CD8-positive, alpha-beta memory T cell (primary cell): ENCODE measurements around the gene NAA35. TPM values are rescaled to one million over a fixed set of nuclear protein-coding genes. Genes with fewer than 3 reads are reported as not detected.
A peak's percentile ranks its signal among the peaks of the same experiment; 100 is the strongest.
"Not testable (repeated sequence)": the region's sequence is repeated elsewhere in the genome, so short reads cannot be mapped to it uniquely, and the experiment has no call there.

ENCODE experiments used
- CTCF ChIA-PET: fragments of 350-600 bp; sonication (Branson Sonifier 250); formaldehyde crosslinking; loops from one replicate; lab custom pipeline; 2021; ENCODE audit warnings: antibody characterized with exemption; lab: Charles Lee
- POLR2A ChIA-PET: fragments of 350-600 bp; sonication (Branson Sonifier 250); formaldehyde crosslinking; loops from one replicate; lab custom pipeline; 2021; ENCODE audit warnings: antibody characterized with exemption; lab: Charles Lee
- DNase-seq, 5 donors: peaks; one replicate each; pipeline versions ENCODE4 v3.0.0 to v3.0.0-alpha.2; 2020 to 2022; ENCODE audit warnings: mixed read lengths in 1 of 5
- H3K27ac ChIP-seq: one replicate; pipeline ENCODE4 v1.7.0; 2013; ENCODE audit warnings: low read depth, mild to moderate bottlenecking, low read length, moderate library complexity
- H3K27me3 ChIP-seq: 2 replicates; pipeline ENCODE4 v1.7.0; 2013; ENCODE audit warnings: low read length, mild to moderate bottlenecking; ENCODE audit not compliant: insufficient read depth, poor library complexity, severe bottlenecking
- H3K36me3 ChIP-seq: 2 replicates; pipeline ENCODE4 v1.7.0; 2013; ENCODE audit warnings: mild to moderate bottlenecking, low read length, moderate library complexity; ENCODE audit not compliant: insufficient read depth
- H3K4me1 ChIP-seq: 2 replicates; pipeline ENCODE4 v1.7.0; 2013; ENCODE audit warnings: mild to moderate bottlenecking, low read length, moderate library complexity; ENCODE audit not compliant: insufficient read depth
- H3K4me3 ChIP-seq: 2 replicates; pipeline ENCODE4 v1.7.0; 2013; ENCODE audit warnings: mild to moderate bottlenecking, low read length
- H3K9me3 ChIP-seq: 2 replicates; pipeline ENCODE4 v1.7.0; 2013; ENCODE audit warnings: mild to moderate bottlenecking, low read length
- H3K27ac Mint-ChIP-seq, 8 donors: one replicate each; pipeline ENCODE4 v1.8.0; 2020 to 2021; ENCODE audit warnings: mixed read lengths in 8 of 8, mild to moderate bottlenecking in 6 of 8, inconsistent platforms in 3 of 8, moderate library complexity in 3 of 8
- H3K27me3 Mint-ChIP-seq, 2 donors: one replicate each; pipeline ENCODE4 v1.8.0; 2020 to 2021; ENCODE audit warnings: mixed read lengths in 2 of 2, mild to moderate bottlenecking in 1 of 2, moderate library complexity in 1 of 2
- H3K36me3 Mint-ChIP-seq, 3 donors: one replicate each; pipeline ENCODE4 v1.8.0; 2020 to 2021; ENCODE audit warnings: mixed read lengths in 3 of 3, inconsistent platforms in 1 of 3, mild to moderate bottlenecking in 1 of 3
- H3K4me1 Mint-ChIP-seq, 3 donors: one replicate each; pipeline ENCODE4 v1.8.0; 2020 to 2021; ENCODE audit warnings: mixed read lengths in 3 of 3, inconsistent platforms in 1 of 3, mild to moderate bottlenecking in 1 of 3
- H3K4me3 Mint-ChIP-seq, 7 donors: one replicate each; pipeline ENCODE4 v1.8.0; 2020 to 2021; ENCODE audit warnings: mixed read lengths in 7 of 7, mild to moderate bottlenecking in 6 of 7, moderate library complexity in 4 of 7, inconsistent platforms in 2 of 7
- H3K9me3 Mint-ChIP-seq, 5 donors: one replicate each; pipeline ENCODE4 v1.8.0; 2020 to 2022; ENCODE audit warnings: mixed read lengths in 5 of 5, mild to moderate bottlenecking in 3 of 5, moderate library complexity in 2 of 5, inconsistent platforms in 1 of 5
- polyA plus RNA-seq: library from polyadenylated mRNA; unstranded; fragments of 300-500 nt; fragmentation: Illumina TruSeq; gene quantifications from one replicate; pipeline ENCODE4 v1.2.3, GENCODE V29; 2021
- total RNA-seq, 2 experiments: library from RNA; stranded (reverse); gene quantifications; one replicate each; pipeline ENCODE4 v1.2.3, GENCODE V29; 2021

NAA35 gene
- total and polyA plus RNA-seq, 3 experiments from 2014 or later: 13.5 to 34.1 (median 32.8) TPM

DNA sequence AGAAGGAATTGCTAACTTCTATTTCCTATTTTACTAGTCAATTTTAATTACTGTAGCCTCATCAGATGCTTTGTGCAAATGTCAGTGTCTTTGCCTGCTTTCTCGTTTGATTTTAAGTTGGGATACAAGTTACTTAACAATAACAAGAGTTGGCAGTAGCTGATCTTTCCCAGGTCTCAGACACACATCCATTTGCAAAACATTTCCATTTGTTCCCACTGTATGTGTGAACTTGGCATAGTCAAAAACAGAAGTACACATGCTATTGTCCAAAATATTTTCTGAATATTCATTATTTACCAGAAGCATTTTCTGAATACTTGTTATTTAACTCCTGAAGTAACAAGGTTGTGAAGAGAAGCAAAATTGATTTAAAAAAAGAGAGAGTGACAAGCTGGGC is 35.0 kb upstream of the NAA35 start:
- CTCF ChIA-PET: no interaction called here
- Mint-ChIP-seq H3K36me3 (peaks cover 0 to 4% (median 0%) of the 10 kb centered on the region in 3 donors), H3K9me3 (peaks cover 0 to 2% (median 0%) of the 10 kb centered on the region in 5 donors)

DNA sequence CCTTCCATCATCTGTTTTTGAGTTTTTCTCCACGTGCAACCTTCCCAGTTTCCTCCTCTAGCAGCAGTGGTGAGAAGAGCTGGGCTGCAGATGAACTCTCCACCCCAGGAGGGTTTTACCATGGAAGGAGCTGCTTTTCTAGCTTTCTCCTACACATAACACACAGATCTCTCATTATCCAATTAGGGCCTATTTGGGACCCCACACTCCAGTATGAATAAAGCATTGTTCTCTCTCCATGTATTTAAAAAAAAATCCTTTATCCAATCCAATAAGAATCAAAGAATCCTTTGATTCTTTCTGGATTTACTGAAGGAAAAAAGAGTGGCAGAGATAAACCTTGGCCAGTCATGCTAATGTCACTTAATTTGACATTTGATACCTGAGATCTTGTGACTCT is 31.6 kb upstream of the NAA35 start:
- ChIA-PET CTCF (no interaction called here), POLR2A (no interaction called here)
- Histone ChIP-seq H3K9me3 (no peaks in the 10 kb centered on the region), H3K27me3 (no peaks in the 10 kb centered on the region), H3K4me1 (peaks cover 5% of the 10 kb centered on the region), H3K4me3 (no peak overlapping the region), H3K27ac (no peak overlapping the region), H3K36me3 (no peaks in the 10 kb centered on the region)
- peaks cover 7 to 8% (median 8%) of the 10 kb centered on the region in 3 donors for H3K4me1 Mint-ChIP-seq
- peak overlapping the region in 1 of 8 donors; percentile 80 for H3K27ac Mint-ChIP-seq
- DNase-seq: no peak
- peaks cover 0 to 2% (median 0%) of the 10 kb centered on the region in 5 donors for H3K9me3 Mint-ChIP-seq
- no peak overlapping the region for H3K4me3 Mint-ChIP-seq
- H3K36me3 Mint-ChIP-seq: peaks cover 0 to 5% (median 0%) of the 10 kb centered on the region in 3 donors
- peaks cover 5 to 8% of the 10 kb centered on the region in 2 donors for H3K27me3 Mint-ChIP-seq

More for the DNA sequence above, 35.0 kb upstream of the NAA35 start:
- Histone ChIP-seq H3K4me3 (no peak overlapping the region), H3K27ac (no peak overlapping the region), H3K9me3 (no peaks in the 10 kb centered on the region), H3K36me3 (no peaks in the 10 kb centered on the region), H3K27me3 (no peaks in the 10 kb centered on the region), H3K4me1 (no peaks in the 10 kb centered on the region)
- peaks cover 0 to 2% of the 10 kb centered on the region in 2 donors for H3K27me3 Mint-ChIP-seq
- no peak overlapping the region for H3K4me3 Mint-ChIP-seq
- no peak overlapping the region for H3K27ac Mint-ChIP-seq
- DNase-seq: no peak
- no peaks in the 10 kb centered on the region for H3K4me1 Mint-ChIP-seq
- POLR2A ChIA-PET: no interaction called here

DNA sequence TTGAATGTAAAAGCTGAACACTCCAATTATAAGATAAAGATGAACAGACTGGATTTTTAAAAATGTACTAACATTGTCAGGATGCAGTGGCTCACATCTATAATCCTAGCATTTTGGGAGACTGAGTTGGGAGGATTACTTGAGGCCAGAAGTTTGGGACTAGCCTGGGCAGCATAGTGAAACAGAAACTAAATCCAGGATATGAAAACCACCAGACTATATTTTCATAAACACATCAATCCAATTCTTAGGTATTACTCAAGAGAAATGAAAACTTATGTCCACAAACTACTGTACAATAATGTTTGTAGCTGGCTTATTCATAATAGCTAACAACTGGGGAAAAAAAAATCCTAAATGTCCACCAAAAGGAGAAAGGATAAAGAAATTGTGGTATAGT is 26.8 kb upstream of the NAA35 start:
- POLR2A ChIA-PET: no interaction called here
- H3K4me3 Mint-ChIP-seq: peak overlapping the region in 5 of 7 donors; percentile 14 to 85 (median 53)
- peaks cover 0 to 8% (median 0%) of the 10 kb centered on the region in 3 donors for H3K36me3 Mint-ChIP-seq

DNA sequence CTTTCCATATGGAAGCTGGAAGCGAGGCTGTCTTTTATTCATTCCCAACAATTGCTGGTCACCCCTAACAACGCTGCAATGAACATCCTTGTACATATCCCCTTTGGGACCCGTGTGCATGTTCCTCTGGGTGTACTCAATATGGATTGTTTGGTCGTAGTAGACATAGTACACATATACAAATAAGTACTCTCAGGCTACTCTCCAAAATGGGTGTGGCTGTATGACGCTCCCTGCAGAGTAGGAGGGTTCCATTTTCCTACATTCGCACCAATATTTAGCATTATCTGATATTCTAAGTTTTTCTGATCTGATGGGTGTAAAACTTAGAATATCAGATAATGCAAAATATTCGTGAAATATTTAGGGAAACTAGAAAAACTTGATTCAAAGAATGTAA is 23.2 kb upstream of the NAA35 start:
- no peak for DNase-seq
- H3K9me3 ChIP-seq: no peaks in the 10 kb centered on the region
- no peak overlapping the region for H3K27ac Mint-ChIP-seq
- H3K4me3 ChIP-seq: no peak overlapping the region
- H3K27me3 ChIP-seq: no peaks in the 10 kb centered on the region
- ChIA-PET CTCF (no interaction called here), POLR2A (no interaction called here)
- H3K27me3 Mint-ChIP-seq: peaks cover 0 to 3% of the 10 kb centered on the region in 2 donors
- H3K36me3 Mint-ChIP-seq: peaks cover 0 to 4% (median 0%) of the 10 kb centered on the region in 3 donors
- H3K36me3 ChIP-seq: no peaks in the 10 kb centered on the region
- H3K4me1 Mint-ChIP-seq: peaks cover 10 to 14% (median 13%) of the 10 kb centered on the region in 3 donors
- no peaks in the 10 kb centered on the region for H3K9me3 Mint-ChIP-seq
- H3K4me3 Mint-ChIP-seq: no peak overlapping the region
- no peak overlapping the region for H3K27ac ChIP-seq
- H3K4me1 ChIP-seq: peaks cover 7% of the 10 kb centered on the region

More for the DNA sequence above, 26.8 kb upstream of the NAA35 start:
- Mint-ChIP-seq H3K27ac (peak overlapping the region in 6 of 8 donors; percentile 15 to 64 (median 59)), H3K4me1 (peaks cover 10 to 14% (median 13%) of the 10 kb centered on the region in 3 donors), H3K27me3 (peaks cover 5 to 7% of the 10 kb centered on the region in 2 donors), H3K9me3 (peaks cover 0 to 2% (median 0%) of the 10 kb centered on the region in 5 donors)
- no peak overlapping the region for H3K27ac ChIP-seq
- H3K27me3 ChIP-seq: no peaks in the 10 kb centered on the region
- no peak overlapping the region for H3K4me3 ChIP-seq
- no peaks in the 10 kb centered on the region for H3K36me3 ChIP-seq
- no peaks in the 10 kb centered on the region for H3K9me3 ChIP-seq
- H3K4me1 ChIP-seq: peaks cover 7% of the 10 kb centered on the region
- CTCF ChIA-PET: no interaction called here
- DNase-seq: no peak

DNA sequence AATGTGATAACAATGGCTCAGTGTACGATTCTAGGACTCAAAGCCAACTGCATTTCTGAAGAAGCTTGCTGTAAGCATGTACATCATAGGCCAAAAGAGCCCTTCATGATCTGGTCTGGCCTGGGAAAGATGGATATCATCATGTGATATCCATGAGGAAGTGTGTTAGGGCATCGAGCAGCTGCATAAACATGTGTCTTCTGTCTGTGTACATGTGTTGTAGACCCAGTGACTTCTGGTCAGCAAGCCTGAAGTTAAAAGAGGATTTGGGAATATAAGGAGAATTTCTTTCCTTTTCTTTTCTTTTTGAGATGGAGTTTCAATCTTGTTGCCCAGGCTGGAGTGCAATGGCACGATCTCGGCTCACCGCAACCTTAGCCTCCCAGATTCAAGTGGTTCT is 15.5 kb upstream of the NAA35 start:
- no peaks in the 10 kb centered on the region for H3K36me3 Mint-ChIP-seq
- no peak for DNase-seq
- POLR2A ChIA-PET: no interaction called here

DNA sequence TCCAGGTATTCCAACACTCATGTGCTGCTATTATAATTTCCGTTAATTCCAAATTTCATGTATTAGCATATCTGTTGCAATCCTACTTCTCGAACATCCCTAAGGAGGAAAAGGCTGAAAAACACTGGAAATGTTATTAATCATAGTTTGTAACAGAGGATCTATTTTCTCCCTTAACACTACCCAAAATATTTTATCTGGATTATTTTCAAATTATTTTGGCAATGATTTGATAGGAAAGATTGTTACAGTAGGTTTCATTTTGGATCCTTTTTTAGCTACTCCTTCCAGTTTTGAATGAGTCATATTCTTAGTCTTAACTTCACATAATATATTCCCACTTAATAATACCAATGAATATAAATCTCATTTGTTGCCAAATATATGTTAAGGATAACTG is 13.9 kb upstream of the NAA35 start:
- ChIA-PET POLR2A (no interaction called here), CTCF (no interaction called here)
- H3K27ac Mint-ChIP-seq: no peak overlapping the region
- H3K9me3 Mint-ChIP-seq: no peaks in the 10 kb centered on the region
- H3K4me3 Mint-ChIP-seq: no peak overlapping the region
- DNase-seq: no peak
- H3K4me1 Mint-ChIP-seq: no peaks in the 10 kb centered on the region
- peaks cover 5 to 43% of the 10 kb centered on the region in 2 donors for H3K27me3 Mint-ChIP-seq
- H3K27me3 ChIP-seq: peaks cover 5% of the 10 kb centered on the region
- H3K9me3 ChIP-seq: no peaks in the 10 kb centered on the region
- H3K36me3 ChIP-seq: no peaks in the 10 kb centered on the region
- no peaks in the 10 kb centered on the region for H3K36me3 Mint-ChIP-seq
- H3K4me3 ChIP-seq: no peak overlapping the region
- H3K4me1 ChIP-seq: no peaks in the 10 kb centered on the region
- H3K27ac ChIP-seq: no peak overlapping the region

More for the DNA sequence above, 15.5 kb upstream of the NAA35 start:
- no peaks in the 10 kb centered on the region for H3K9me3 ChIP-seq
- H3K36me3 ChIP-seq: no peaks in the 10 kb centered on the region
- H3K4me1 Mint-ChIP-seq: no peaks in the 10 kb centered on the region
- no peak overlapping the region for H3K27ac Mint-ChIP-seq
- peaks cover 5% of the 10 kb centered on the region for H3K27me3 ChIP-seq
- H3K4me3 Mint-ChIP-seq: no peak overlapping the region
- no peak overlapping the region for H3K4me3 ChIP-seq
- peaks cover 6 to 38% of the 10 kb centered on the region in 2 donors for H3K27me3 Mint-ChIP-seq
- no peaks in the 10 kb centered on the region for H3K4me1 ChIP-seq
- no peaks in the 10 kb centered on the region for H3K9me3 Mint-ChIP-seq
- H3K27ac ChIP-seq: no peak overlapping the region
- CTCF ChIA-PET: no interaction called here

DNA sequence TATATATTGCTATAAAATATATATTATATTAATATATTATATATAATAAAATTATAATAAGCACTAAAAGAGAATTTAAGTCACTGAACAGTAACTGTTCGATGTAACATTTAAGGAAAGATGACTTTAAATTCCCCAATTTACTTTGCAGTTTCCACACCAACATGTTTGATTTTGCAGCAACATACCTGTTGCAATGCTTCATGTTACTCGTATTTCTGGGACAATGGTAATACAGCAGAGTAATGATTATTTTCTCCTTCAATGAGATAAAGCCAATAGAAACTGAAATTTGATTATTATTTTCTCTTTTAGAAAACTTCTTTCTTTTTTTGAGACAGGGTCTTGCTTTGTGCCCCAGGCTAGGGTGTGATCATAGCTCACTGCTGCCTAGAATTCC is 9.5 kb upstream of the NAA35 start:
- H3K27me3 Mint-ChIP-seq: peaks cover 5 to 38% of the 10 kb centered on the region in 2 donors
- Histone ChIP-seq H3K36me3 (no peaks in the 10 kb centered on the region), H3K9me3 (no peaks in the 10 kb centered on the region), H3K4me1 (no peaks in the 10 kb centered on the region), H3K4me3 (no peak overlapping the region), H3K27ac (no peak overlapping the region), H3K27me3 (peaks cover 5% of the 10 kb centered on the region)
- no peak overlapping the region for H3K4me3 Mint-ChIP-seq
- DNase-seq: no peak
- H3K27ac Mint-ChIP-seq: no peak overlapping the region
- no peaks in the 10 kb centered on the region for H3K4me1 Mint-ChIP-seq
- POLR2A ChIA-PET: no interaction called here
- H3K36me3 Mint-ChIP-seq: no peaks in the 10 kb centered on the region
- CTCF ChIA-PET: no interaction called here
- no peaks in the 10 kb centered on the region for H3K9me3 Mint-ChIP-seq

DNA sequence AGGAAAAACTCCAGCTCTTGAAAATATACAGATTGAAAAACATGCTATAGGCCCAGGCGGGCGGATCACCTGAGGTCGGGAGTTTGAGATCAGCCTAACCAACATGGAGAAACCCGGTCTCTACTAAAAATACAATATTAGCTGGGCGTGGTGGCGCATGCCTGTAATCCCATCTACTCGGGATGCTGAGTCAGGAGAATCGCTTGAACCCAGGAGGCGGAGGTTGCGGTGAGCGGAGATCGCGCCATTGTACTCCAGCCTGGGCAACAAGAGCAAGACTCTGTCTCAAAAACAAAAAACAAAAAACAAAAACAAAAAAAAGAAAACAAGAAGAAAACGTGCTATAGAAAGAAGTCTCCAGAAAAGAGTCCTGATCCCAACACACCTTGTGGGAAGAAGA is 5.0 kb upstream of the NAA35 start:
- H3K27me3 ChIP-seq, H3K4me1 ChIP-seq, H3K27me3 Mint-ChIP-seq, H3K9me3 ChIP-seq, POLR2A ChIA-PET, H3K36me3 Mint-ChIP-seq, CTCF ChIA-PET, H3K4me3 ChIP-seq, H3K4me3 Mint-ChIP-seq, H3K9me3 Mint-ChIP-seq, DNase-seq, H3K27ac ChIP-seq, H3K36me3 ChIP-seq: not testable (repeated sequence)
- H3K27ac Mint-ChIP-seq: peak overlapping the region in 2 of 8 donors; percentile 4 to 91
- peaks cover 9 to 12% (median 12%) of the 10 kb centered on the region in 3 donors for H3K4me1 Mint-ChIP-seq
